DMS53 treated with DMSO at 0.1 percent for 48 hours (cell line): ENCODE results near the gene MRPL36.

Experiments used
- DNase-seq: peaks from one replicate; lab custom pipeline; 2025; ENCODE audit not compliant: unreplicated experiment; lab: John Stamatoyannopoulos, UW

Gene MRPL36

DNA sequence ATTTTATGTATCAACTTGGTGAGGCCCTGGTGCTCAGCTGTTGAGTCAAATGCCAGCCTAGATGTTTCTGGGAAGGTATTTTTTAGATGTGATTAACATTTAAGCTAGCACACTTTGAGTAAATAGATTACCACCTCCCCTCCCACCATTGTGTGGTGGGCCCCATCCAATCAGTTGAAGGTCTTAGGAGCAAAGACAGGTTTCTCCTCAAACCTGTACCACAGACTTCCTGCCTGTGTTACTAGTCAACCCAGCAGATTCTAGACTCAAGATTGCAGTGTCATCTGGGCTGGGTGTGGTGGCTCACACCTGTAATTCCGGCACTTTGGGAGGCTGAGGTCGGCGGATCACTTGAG is 33.8 kb downstream of the MRPL36 start:
- no peak for DNase-seq

GRCh38 chr5:1765141-1765879 is 34.3 kb downstream of the MRPL36 start:
- no peak for DNase-seq

GRCh38 chr5:1764606-1764960 is 35.1 kb downstream of the MRPL36 start:
- DNase-seq, result no peak

DNA sequence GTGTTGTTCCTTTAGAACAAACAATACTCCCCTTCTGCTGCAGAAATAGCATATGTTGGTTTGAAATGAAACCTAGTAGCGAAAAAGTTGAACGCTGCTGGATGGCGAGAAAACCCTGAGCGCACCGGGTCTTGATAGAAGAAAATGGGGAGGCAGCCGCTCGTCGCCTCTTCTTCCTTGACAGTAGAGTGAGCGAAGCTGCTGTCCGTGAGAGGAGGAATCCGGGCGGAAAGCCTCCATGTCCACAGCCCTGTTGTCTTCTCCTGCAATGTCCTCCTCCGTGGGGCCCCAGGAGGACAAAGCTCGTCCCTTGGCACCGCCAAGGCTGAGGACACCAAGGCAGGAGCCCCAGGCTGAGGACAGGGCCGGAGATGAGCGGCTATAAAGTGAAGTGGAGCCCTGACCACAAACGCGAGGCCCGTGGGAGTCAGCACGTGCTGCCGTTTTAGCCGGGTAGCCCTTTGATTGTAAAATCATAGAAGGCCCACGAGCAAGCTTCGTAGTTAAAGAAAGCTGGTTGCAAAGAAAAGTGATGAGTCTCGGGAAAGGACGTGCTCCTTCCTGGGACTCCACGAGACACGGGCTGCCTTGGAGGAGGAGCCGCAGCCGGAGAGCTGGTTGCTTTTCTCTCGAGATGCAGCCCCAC is 35.6 kb downstream of the MRPL36 start:
- no peak for DNase-seq

DNA sequence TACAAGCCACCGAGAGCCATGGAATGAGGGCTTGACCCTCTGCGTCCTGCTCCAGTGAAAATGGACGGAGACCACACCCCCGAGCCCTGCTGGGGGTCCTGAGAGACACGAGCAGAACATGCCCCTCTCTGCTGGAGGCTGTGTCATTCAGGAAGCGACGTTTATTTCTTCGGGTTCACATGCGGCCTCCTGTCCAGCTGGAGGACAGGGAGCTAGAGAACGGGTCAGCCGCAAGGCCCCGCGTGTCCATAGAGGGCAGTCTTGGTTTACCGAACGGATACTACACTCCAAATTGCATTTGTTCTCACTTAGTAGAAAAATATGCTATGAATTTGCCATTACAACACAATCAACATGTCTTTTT is 36.1 kb downstream of the MRPL36 start:
- DNase-seq, result no peak

DNA sequence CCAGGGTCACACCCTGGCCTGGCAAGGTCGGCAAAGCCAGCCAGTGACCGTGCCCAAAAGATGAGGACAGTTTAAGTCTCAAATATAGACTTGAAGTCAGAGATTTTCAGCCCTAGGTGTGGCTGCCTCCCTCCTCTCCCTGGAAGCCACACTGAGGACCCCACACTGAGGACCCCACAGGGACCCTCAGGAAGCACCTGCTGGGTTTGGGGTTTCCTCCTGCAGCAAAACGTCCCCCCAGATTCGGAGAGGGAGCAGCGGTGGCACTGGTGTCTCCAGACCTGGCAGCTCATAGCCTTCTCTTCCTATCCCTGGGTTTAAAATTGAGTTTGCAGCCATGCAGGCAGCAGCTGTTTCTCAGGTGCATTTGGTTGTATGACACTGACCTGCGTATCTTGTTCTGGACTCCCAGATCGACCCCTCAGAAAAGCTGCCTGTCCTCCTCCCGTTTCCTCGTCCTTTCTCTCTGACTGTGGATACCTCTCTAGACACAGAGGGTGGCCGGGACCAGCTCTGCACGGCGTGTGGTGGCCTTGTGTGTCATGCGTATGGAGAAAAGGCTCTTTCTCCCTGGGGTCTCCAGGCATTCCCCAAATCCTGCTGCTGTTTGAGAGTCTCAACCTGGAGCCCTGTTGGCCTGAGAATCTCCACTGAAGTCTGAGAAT is 36.6 kb downstream of the MRPL36 start:
- DNase-seq, result no peak

DNA sequence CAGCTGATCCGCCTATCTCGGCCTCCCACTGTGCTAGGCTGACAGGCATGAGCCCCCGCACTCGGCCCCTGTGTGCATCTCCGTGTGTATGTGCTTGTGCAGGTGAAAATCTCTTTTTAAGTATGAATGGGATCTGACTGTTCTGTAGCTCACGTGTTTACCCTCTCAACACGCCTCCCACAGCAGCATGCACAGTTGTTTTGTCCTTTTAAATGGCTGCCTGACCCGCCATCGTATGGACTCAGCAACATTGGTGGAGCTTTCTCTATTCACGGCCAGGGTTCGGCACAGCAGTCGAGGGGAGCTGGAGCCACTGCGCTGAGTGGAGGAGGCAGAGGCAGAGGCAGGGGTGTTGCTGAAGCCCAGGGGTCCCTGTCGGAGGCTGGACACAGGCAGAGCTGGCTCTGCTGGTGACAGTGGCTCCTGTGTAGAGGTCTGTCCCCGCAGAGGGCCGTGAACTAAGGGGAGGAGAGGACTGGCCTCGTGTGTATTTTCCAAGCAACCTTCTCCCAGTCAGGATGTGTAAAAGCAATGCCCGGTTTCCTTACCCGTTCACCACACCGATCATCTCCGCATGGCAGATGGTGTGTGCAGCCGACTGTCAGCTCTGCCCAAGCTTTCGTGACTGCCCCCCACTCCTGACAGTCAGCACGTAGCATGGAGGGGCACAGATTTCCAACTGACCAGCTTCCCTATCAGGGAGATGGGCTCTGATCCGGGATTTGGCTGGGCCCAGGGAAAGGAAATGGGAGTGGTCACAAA is 37.3 kb downstream of the MRPL36 start:
- DNase-seq, result no peak

GRCh38 chr5:1761453-1761755 is 38.2 kb downstream of the MRPL36 start:
- DNase-seq, result no peak

DNA sequence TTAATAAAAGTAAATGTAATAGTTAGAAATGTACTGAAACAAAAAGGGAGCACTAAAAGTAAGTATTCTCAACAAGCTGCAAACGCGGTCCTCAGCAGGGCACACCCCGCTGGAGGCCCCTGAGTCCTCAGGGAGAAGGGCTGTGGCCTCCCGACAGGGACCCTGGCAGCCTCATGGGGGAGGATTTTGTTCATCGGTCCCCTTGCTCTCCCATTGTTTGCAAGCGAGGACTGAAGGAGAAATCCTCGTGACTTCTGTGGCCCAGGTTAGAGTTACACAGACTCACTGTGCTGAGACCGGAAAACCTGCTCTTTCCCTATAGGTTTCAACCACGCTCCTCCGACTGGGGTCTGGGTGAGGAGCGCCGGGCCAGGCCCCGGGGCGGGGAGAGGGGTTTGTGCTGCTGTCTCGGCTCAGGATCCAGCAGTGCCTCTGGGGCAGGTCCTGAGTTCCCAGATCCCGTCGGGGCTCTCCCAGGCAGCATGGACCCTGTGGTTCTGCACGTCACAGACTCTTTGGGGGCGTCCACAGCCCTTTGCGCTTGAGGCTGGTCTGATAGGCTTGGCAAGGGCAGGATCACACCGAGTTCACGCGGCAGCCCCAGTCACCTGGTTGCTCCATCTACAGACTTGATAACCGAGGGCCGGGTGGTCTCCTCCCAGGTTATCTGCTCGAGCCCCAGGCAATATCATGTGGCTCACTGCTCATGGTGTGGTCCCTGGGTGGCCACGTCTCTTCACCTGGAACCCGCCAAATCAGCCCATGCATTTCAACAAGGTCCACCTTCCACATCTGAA is 38.8 kb downstream of the MRPL36 start:
- no peak for DNase-seq

DNA sequence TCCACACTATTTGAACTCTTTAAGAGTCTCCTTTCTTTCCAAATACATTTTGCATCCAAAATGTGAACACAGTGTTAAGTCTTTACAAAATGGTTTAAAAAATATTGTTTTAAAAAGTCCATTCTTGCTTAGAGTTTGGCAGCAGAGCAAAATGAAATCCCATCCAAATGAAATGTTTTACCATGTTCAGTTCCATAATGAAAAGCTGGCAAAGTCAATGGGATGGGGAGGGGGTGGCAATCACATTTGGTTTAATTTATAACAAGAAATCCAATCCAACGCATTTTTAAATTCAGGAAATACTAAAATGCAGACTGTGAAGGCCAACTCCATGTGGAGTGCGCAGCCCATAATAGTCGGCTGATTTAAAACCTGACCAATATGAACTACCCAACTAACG is 39.4 kb downstream of the MRPL36 start:
- no peak for DNase-seq

DNA sequence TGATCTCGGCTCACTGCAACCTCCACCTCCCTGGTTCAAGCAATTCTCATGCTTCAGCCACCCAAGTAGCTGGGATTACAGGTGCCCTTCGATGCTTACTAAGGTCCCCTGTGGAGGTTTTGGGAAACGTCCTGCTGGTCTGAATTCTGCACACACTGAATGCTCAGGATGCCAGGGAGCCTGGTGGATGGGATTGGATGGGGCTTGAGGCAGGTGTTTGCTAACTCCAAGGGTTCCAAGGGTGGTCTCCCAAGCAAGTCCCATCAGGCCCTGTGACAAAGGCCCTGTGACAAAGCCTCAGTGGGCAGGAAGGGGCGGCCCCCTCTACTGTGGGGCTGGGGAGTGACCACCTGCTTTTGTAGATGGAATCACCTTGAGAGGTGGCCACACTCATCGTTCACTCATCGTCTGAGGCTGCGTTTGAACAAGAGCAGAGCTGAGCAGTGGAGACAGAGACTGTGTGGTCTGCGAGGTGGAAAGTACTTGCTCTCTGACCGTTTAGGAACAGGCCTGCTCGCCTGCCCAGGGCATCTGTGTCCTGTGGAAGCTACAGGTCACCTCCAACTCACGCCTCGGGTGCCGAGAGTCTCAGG is 40.2 kb downstream of the MRPL36 start:
- no peak for DNase-seq

DNA sequence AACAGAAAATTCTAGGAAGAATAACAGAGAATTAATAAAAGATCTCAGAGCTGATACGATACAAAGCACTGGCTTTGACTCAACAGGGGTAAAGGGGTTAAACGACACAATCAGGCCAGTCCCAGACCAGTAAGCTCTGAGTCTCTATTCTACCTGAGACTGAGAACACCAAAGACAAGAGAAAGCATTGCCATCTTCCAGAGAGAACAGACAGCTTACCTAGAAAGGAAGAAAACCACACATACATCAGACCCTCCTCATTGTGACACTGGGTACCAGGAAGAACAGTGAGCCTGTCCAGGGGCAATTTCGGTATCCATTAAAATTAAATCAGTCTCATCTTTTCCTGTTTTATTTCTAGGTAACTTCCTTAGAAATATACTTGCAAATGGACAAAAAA is 41.1 kb downstream of the MRPL36 start:
- DNase-seq, result no peak

- no peak for DNase-seq
Observed at GRCh38 chr5:1757511-1757910, 42.1 kb downstream of the MRPL36 start.

- DNase-seq, result no peak
Observed at GRCh38 chr5:1756481-1756880, 43.2 kb downstream of the MRPL36 start.

DNA sequence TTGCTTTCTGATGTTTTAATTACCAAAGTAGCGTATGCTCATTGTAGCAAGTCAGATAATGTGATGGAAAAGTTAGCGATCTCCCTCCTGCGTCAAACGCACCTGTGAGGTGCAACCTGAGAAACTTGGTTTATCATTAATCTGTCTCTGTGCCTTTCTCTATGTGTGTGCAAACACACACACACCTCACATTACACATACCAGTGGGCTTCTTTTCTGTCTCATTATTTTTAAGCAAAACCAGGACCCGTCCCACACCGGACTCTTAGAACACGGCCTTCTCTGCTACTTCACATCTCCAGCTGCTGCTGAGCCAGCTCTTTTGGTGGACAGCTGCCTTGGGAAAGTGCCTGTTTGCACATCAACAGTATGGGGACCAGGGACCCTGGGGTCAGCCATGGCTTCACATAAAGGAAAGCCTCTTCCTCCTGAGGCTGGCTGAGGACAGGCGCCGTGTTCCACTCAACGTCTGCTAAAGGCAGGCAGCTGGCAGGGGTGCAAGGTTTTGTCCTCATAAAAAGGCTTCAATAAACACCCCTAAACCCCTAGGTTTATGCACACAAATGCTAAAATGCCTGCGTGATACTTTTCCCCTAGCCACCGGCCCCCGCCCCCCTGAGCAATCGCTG is 44.2 kb downstream of the MRPL36 start:
- no peak for DNase-seq

DNA sequence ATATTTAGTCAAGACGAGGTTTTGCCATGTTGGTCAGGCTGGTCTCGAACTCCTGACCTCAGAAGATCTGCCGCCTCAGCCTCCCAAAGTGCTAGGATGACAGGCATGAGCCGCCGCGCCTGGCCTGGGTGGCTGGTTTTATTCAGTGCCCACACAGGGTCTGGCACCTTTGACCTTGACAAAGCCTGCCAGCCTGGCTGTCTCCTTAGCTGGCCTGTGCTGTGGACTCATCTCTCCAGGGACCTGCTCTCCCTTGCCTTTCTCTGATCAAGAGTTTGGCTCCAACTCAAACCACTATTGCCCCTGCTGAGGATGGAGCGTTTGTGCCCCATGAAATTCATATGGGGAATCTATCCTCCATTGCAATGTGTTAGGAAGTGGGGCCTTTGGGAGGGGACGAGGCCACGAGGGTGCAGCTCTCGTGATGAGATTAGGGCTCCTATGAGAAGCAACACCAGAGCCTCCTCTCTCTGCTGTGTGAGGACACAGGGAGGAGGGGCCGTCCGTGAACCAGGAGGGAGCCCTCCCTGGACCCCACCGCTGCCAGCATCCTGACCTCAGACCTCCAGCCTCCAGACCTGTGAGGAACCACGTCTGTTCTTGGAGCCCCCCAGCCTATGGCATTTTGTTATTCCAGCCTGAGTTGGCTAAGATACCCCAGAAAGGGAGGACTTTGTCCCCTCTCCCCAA is 45.0 kb downstream of the MRPL36 start:
- no peak for DNase-seq

- DNase-seq, result no peak
Observed at GRCh38 chr5:1753490-1753889, 46.1 kb downstream of the MRPL36 start.

- no peak for DNase-seq
Observed at GRCh38 chr5:1752881-1753280, 46.8 kb downstream of the MRPL36 start.

- no peak for DNase-seq
Observed at GRCh38 chr5:1751864-1752822, 47.5 kb downstream of the MRPL36 start.
